Stimulated activated CD8-positive, alpha-beta memory T cell treated with anti-CD3 and anti-CD28 coated beads, Interleukin-12 subunit alpha, Interleukin-12 subunit beta, amount 100 ng/mL, for 24 hours (primary cell): Measurements from ENCODE around the gene EFCAB6.

Source experiments
- DNase-seq: peaks from one replicate; pipeline ENCODE4 v3.0.0-alpha.2; 2020; ENCODE audit errors: extremely low read depth

EFCAB6 gene

DNA sequence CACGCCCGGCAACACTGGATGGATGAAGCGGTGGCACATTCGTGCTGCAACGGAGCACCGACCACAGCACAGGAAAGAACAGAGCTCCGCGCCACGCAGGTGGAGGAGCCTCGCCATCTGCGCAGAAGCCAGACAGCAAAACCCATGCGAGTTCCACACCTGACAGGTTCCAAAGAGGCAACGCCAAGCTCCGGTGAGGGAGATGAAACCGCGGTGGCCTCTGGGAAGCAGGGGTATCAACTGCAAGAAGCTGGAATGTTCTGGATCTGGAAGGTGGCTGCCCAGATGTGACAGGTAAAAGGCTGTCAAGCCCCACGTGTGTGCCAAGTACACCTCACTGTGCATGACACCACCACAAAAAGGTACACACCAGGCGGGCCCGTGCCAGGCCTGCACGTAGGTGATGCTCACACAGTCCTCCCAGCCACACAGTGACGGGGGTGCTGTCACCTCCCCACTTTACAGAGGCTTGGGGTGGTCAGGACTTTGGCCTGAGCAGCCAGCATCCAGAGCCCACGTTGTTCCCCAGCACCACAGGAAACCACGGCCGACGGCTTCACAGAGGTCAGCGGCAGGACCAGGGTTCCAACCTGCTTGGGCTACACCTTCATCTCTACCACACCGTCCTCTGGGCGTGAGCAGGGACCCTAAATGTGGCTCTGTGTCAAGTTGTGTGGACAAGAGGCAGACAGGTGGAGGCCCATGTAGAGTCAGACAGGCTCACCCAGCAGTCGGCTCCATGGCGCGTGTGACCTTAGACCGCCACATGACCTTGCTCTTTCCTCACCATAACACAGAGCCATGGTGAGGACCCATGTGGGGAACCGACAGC lies 19.7 kb upstream of the EFCAB6 start:
- no peak for DNase-seq

DNA sequence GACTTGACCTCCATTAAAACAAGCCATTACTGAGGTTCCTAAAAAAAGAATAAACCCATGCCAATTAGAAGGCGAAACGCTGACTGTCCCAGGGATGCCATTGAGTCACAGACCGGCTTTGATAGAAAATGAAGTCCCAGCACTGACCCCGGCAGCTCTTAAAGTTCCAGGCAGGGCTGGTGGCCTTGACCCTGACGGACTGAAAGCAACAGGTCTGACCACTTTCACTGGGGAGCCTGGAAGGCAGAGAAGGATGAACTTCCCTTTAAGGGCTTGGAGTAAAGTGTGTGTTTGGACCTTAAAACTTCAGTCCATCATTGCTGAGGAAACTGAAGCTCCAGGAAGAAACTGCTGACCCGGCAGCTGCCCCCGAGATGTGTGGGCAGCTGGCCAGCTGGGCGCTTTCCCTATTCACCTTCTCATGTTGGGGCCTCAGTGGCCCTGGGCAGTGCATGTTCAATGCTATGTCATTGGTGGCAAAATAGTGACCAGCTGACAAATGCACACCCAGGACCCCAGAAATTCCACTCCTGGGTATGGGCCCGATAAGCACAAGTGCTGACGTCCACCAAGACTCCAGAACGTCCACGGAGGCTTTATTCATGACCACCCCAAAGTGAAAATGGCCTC lies 18.9 kb upstream of the EFCAB6 start:
- DNase-seq, result no peak

DNA sequence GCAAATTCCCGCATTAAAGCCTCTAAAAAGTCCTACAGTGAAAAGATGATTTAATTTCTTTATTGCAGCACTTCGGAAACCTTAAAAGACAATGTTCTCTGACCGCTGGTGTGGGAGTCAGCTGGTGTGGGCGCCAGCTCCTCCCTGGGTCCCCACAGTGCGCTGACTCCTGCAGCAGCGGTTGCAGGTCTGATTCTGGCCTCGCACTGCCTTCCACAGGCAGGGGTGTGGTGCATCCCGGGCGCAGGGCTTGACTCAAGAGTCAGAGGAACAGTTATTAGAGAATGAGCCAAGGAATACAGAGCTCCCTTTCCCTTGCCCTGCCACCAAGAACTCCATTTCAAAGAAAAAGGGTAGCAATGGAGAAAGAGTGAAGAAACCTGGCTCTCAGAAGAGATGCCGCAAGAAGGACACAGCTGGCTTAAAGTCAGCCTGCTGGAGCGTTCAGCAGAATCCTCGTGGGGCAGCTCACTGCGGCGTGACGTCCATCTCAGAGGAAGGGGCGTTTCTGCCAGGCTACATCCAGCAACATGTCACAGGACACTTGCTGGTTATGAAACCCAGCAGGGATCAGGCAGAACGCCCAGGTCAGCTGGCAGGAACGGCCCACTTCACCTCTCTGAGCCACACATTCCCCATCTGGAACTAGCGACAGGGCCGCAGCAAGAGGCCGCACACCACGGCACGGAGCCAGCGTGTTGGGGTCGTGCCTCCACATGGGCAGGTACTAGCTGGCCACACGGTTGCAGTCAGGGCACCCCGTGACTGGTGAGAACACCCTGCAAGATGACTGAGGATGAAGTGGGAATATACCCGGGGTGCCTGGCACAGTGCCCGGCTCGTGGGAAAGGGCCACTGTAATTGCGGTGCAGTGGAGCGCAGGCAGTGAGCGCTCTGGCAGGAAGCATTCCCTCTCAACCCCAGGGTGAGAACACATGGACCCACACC lies 18.1 kb upstream of the EFCAB6 start:
- no peak for DNase-seq

DNA sequence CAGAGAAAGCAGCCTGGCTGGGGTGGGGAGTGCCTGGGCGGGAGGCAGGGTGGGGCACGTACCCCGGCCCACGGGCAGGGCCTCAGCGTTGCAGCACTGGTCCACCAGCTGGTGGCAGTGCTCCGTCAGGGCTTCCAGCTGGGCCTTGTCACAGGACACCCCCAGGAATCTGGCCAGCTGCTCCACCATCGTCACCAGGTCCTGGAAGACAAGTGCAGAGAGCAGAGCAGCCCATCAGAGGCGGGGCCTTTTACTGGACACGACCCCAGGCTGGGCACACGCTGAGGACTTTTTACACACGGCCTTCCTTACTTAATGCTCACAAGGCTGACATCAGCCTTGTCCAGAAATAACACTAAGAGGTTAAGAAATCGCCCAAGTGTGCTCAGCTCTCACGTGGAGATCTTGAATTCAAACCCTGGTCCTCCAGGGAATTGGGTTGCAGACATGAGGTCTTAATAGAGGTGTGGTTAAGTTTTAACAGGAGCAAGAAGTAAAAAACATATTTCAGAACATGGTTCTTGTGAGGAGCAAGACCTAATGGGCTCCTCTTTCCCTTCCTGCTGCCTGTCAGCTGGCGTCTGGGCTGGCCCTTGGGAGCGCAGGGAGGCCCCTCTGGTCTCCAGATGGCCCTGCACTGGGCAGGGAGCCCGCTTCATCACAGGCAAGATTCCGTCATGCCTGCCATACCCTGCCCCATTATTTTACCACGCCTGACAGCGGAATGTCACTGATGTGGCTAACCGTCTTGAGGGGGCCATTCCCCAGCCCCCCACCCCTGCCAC lies 17.1 kb upstream of the EFCAB6 start:
- DNase-seq, result no peak

DNA sequence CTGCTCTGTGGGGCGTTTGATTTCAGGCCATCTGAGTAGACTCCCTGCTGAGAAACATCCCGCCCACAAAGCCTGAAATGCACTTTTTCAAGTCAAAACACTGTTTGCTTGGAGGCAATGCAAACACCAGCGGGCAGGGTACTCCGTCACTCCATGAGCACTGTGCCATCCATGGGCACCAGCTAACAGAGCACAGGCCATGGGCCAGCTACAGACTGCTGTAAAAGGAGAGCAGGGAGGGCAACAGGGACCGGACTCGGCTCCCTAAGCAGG lies 16.6 kb upstream of the EFCAB6 start:
- no peak for DNase-seq

DNA sequence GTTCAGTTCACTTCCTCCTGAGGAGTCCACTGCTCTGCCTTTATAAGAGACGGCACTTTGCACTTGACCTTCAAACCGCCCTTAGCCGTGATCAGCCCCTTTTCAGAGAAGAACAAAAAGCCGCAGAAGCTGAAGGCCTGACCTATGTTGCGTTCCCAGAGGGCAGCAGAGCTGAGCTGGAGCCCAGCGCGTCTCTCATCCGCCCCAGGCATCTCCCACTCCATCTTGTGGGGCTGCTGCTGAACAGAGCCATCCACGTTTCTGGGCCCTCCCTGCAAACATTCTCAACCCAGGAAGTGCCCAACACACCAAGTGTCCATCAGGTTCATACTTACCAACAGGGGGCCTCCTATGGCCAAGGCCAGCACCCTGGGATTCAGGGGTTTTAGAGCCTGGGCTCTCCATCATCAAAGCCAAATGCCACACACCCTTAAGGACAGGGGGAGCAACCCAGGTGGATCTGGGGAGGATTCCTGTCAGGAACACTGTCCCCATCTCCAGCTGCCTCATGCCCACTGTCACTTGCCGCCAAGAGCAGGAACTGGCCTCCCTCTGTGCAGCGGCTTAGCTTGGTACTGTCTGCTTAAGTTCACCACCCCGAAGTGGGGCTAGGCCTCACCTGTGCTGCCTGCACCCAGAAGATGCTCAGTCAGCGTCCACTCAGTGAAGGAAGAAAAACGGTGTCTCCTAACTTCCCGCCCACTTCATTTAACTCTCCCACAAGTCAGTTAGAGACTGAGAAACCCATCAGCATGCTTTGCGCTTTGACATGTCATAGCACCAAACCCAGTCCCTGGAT lies 16.0 kb upstream of the EFCAB6 start:
- no peak for DNase-seq

DNA sequence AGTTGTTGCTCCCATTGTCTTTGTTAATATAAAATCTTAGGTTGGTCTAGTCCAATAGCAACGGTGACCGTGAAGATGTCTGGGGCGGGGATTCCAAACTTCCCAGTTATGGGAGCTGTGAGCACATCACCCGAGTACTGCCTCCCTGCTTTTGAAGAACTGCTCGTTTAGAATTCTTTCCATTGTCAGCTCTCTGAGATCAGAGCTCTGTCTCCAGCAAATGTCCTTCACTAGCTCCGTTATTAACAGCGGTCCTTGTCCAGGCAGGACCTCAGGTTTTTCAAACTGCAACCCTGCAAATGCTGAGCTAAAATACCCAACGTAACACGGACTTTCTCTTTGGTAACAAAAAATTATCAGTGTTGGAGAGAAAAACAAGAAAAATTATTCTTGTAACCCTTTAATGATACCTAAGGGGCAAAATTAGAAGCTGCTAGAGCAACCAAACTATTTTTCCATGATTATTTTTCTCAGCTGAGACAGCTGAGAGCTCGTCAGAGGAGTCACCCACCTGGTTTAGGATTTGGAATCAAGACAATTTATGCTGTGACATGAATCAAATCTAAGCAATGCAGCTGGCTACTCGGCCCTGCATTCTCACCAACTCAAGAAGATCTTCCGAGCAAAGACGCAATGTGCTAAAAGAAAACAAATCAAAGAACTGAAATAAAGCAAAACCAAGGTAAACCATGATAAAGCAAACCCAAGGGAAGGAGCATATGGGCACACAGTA lies 15.1 kb upstream of the EFCAB6 start:
- no peak for DNase-seq

GRCh38 chr22:43826142-43827002 lies 14.3 kb upstream of the EFCAB6 start:
- DNase-seq, result no peak

GRCh38 chr22:43825651-43826050 lies 13.5 kb upstream of the EFCAB6 start:
- DNase-seq, result no peak

DNA sequence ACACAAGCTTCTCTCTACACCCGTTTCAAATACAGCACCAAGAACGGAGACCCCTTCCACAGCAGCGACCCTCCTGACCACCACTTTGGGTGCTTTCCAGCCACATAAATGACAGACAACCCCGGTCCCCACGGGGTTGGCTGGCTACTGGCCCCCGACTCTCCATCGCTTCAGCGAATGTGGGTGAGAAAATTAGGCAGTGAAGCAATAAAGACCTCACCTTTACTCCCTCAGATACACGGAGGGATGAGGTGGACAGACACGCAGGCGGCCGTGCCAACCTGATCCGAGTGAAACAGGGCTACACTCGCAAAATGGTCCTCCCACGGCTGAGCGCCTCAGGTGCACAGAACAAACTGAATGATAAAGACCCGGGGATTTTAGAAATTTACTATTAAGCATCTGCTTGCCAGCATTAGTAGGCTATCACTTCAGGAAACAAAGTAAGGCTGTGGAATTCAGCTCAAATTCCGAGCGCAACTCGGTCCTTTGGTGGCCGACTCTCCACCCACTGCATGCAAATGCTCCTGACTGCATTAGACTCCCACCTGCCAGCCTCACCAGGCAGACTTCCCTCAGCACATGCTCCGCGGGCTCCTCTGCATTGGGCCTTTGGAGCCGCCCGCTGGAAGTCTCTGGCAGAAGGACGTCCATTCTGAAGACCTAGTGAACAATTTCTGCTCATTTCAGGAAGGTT lies 12.8 kb upstream of the EFCAB6 start:
- DNase-seq, result no peak

- no peak for DNase-seq
These were observed 12.0 kb upstream of the EFCAB6 start for GRCh38 chr22:43823911-43824665.

DNA sequence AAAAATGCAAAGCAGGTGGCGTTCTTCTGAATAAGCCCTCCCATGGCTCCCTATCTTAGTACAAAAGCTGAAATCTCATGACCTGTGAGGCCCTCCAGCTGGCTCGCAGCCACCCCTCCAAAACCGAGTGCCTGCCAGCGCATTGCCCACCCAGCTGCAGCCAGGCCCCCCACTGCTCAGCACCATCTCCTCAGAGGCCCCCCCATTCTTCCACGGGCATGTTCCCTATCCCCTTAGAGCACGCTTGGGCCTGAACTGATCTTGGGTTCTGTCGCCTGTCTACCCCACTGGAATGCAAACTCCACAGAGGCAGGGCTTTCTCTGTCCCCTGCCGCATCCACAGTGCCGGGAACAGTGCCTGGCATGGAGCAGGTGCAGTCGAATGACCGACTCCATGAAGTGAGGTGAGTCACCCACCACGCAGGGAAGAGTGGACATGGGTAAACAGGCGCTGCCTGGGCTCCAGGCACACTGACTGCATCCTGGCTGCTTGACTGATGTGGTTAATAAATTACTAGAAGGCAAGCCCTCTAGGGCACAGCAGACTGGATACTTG lies 11.3 kb upstream of the EFCAB6 start:
- no peak for DNase-seq

- DNase-seq, result no peak
These were observed 9.7 kb upstream of the EFCAB6 start for GRCh38 chr22:43821606-43822425.

DNA sequence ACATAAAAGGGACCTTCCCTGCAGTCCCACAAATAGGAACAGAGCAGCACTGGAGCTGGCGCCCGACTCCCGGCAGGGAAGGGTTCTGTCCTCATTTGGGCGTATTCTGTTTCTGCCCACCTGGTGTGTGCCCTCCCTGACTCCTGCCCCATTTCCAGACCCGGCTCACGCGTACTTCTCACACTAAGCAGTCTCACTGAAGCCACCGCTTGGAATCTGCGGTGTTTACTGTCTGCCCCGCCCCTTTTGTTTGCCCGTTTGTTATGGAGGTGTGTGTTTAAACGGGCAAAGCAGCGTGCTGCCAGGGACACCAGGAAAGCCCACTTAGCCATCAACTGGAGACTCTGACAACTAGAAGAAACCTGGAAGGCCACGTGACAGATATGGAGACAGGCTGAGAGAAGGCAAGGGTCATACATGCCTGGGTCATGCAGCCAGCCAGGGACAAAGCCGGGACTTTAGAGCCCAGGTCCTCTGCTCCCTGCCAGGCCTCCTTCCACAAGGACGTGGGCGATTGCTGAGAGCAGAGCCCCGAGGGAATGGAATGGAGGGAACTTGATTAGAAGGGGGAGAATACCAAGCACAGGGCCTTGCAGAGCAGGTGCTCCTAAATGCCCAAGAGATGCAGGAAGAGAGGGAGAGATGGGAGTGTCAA lies 8.7 kb upstream of the EFCAB6 start:
- DNase-seq, result no peak

DNA sequence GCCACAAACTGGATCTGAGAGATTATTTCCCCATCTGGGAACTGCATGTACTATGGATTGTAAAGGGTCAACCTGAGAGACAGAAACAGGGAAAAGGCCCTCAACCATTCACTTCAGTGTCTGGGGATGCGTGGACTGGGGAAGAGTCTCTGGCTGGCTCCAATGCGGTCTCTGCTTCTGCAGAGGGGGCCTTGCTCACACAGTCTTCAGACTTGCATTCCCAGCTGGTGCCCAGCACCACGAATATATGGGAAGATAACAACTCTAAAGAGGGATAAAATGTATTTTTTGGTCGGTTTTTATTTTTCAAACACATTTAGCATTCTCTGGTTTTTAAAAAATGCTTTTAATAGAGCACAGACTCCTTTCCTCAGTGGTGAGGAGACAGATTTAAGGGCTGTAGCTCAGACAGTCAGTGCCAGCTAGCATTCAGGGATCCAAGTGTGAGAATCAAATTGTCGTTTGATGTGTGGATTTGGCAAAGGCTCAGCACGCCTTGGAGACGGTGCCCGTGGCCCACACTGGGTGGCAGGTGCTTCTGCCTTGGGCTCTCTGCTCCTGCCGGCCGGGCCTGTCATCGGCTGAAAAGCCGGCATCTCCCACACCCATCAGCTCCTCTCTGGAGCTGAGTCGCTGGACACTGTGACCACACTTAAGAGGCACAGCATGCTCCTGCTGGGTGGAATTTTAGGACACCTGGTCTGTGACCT lies 8.0 kb upstream of the EFCAB6 start:
- DNase-seq, result no peak
